Suprapubic skin (tissue), 4 donors: ENCODE results near the gene AUTS2. TPM values are rescaled to one million over a fixed set of nuclear protein-coding genes. Genes with fewer than 3 reads are reported as not detected.

ENCODE experiments used
- DNase-seq, 2 donors: peaks; one replicate each; pipeline ENCODE4 v3.0.0-alpha.2; 2019; ENCODE audit warnings: low spot score in 2 of 2
- H3K27ac ChIP-seq: fragments of 200-600 bp; sonication (generic); one replicate; pipeline ENCODE4 v1.5.1; 2019
- H3K27me3 ChIP-seq: fragments of 200-600 bp; sonication (generic); one replicate; pipeline ENCODE4 v1.5.1; 2019
- H3K36me3 ChIP-seq: fragments of 200-600 bp; sonication (generic); one replicate; pipeline ENCODE4 v1.5.1; 2019
- H3K4me1 ChIP-seq: fragments of 200-600 bp; sonication (generic); one replicate; pipeline ENCODE4 v1.5.1; 2019
- H3K4me3 ChIP-seq: fragments of 200-600 bp; sonication (generic); one replicate; pipeline ENCODE4 v1.5.1; 2019; ENCODE audit warnings: mild to moderate bottlenecking
- H3K9me3 ChIP-seq: fragments of 200-600 bp; sonication (generic); one replicate; pipeline ENCODE4 v1.5.1; 2019
- CTCF ChIP-seq, 2 donors: fragments of 200-600 bp in 1 of 2; fragments of 450-650 bp in 1 of 2; sonication (generic) in 1 of 2; IDR thresholded peaks; one replicate each; pipeline ENCODE4 v1.5.1; 2016 to 2019; ENCODE audit warnings: antibody characterized with exemption in 2 of 2, mild to moderate bottlenecking in 1 of 2, moderate library complexity in 1 of 2
- EP300 ChIP-seq: sonication (generic); formaldehyde crosslinking; IDR thresholded peaks from one replicate; pipeline ENCODE4 v1.6.1; 2017; ENCODE audit warnings: antibody characterized with exemption
- POLR2A ChIP-seq, 2 donors: fragments of 450-650 bp; IDR thresholded peaks; one replicate each; pipeline ENCODE4 v1.6.1; 2017; ENCODE audit warnings: antibody characterized with exemption in 2 of 2, mild to moderate bottlenecking in 2 of 2, moderate library complexity in 2 of 2
- POLR2AphosphoS5 ChIP-seq, 3 donors: sonication (generic); formaldehyde crosslinking; IDR thresholded peaks; one replicate each; pipeline ENCODE4 v1.6.1; 2017; ENCODE audit warnings: antibody characterized with exemption in 3 of 3
- WGBS: methylation state at CpG from one replicate; pipeline ENCODE4 v1.1.5; 2018; 5-methylcytosine and 5-hydroxymethylcytosine counted together
- total RNA-seq, 4 donors: library from RNA; depleted of rRNA; stranded (reverse); fragments of >200 nt; gene quantifications; one replicate each; pipeline ENCODE4 v1.1.0, GENCODE V29; 2016

The AUTS2 gene
- total RNA-seq, 4 donors from 2014 or later: 31.0 to 102 (median 56.4) TPM

- no peaks in the 10 kb centered on the region for H3K27me3 ChIP-seq
- no peaks in the 10 kb centered on the region for H3K4me1 ChIP-seq
- H3K36me3 ChIP-seq: no peaks in the 10 kb centered on the region
- no peaks in the 10 kb centered on the region for H3K9me3 ChIP-seq
- no peak for DNase-seq
- H3K27ac ChIP-seq: no peak overlapping the region
- H3K4me3 ChIP-seq: no peak overlapping the region
- no peak for TF ChIP-seq POLR2AphosphoS5 (IDR thresholded peaks at IDR 0.05)
- no peak for TF ChIP-seq POLR2A (IDR thresholded peaks at IDR 0.05)
- no peak for TF ChIP-seq EP300
- no peak for TF ChIP-seq CTCF (IDR thresholded peaks at IDR 0.05)
- 80% methylated on average over 4 of the region's 4 CpGs for WGBS
These were observed 959.1 kb downstream of the AUTS2 start for GRCh38 chr7:70557338-70557737.

- Histone ChIP-seq H3K27ac (no peak overlapping the region), H3K4me3 (no peak overlapping the region), H3K36me3 (no peaks in the 10 kb centered on the region), H3K27me3 (no peaks in the 10 kb centered on the region), H3K4me1 (no peaks in the 10 kb centered on the region), H3K9me3 (no peaks in the 10 kb centered on the region)
- no peak for DNase-seq
- no peak for TF ChIP-seq POLR2A (IDR thresholded peaks at IDR 0.05)
- no peak for TF ChIP-seq EP300
- TF ChIP-seq POLR2AphosphoS5 (IDR thresholded peaks at IDR 0.05): no peak
- TF ChIP-seq CTCF (IDR thresholded peaks at IDR 0.05): no peak
- WGBS: 98% methylated on average over 5 of the region's 5 CpGs
These were observed 961.5 kb downstream of the AUTS2 start for GRCh38 chr7:70559815-70560214.

- no peaks in the 10 kb centered on the region for H3K4me1 ChIP-seq
- no peak for DNase-seq
- WGBS: 92% methylated on average over 2 of the region's 2 CpGs
- TF ChIP-seq CTCF (IDR thresholded peaks at IDR 0.05): no peak
- no peak for TF ChIP-seq POLR2A (IDR thresholded peaks at IDR 0.05)
- no peak for TF ChIP-seq POLR2AphosphoS5 (IDR thresholded peaks at IDR 0.05)
- TF ChIP-seq EP300: no peak
- H3K27ac ChIP-seq: no peak overlapping the region
- H3K36me3 ChIP-seq: no peaks in the 10 kb centered on the region
- no peaks in the 10 kb centered on the region for H3K27me3 ChIP-seq
- H3K4me3 ChIP-seq: no peak overlapping the region
- H3K9me3 ChIP-seq: no peaks in the 10 kb centered on the region
These were observed 965.7 kb downstream of the AUTS2 start for GRCh38 chr7:70563960-70564359.

- WGBS: 81% methylated on average over 4 of the region's 4 CpGs
- no peak overlapping the region for H3K4me3 ChIP-seq
- no peaks in the 10 kb centered on the region for H3K27me3 ChIP-seq
- no peaks in the 10 kb centered on the region for H3K4me1 ChIP-seq
- H3K27ac ChIP-seq: no peak overlapping the region
- DNase-seq: no peak
- no peaks in the 10 kb centered on the region for H3K9me3 ChIP-seq
- H3K36me3 ChIP-seq: no peaks in the 10 kb centered on the region
- TF ChIP-seq EP300: no peak
- no peak for TF ChIP-seq POLR2A (IDR thresholded peaks at IDR 0.05)
- TF ChIP-seq POLR2AphosphoS5 (IDR thresholded peaks at IDR 0.05): no peak
- TF ChIP-seq CTCF (IDR thresholded peaks at IDR 0.05): no peak
These were observed 967.6 kb downstream of the AUTS2 start for GRCh38 chr7:70565721-70566370.

GRCh38 chr7:70566671-70567070 lies 968.4 kb downstream of the AUTS2 start:
- Histone ChIP-seq H3K4me1 (no peaks in the 10 kb centered on the region), H3K27ac (no peak overlapping the region), H3K36me3 (no peaks in the 10 kb centered on the region), H3K4me3 (no peak overlapping the region), H3K9me3 (no peaks in the 10 kb centered on the region), H3K27me3 (no peaks in the 10 kb centered on the region)
- whole genome bisulfite sequencing: 74% methylated on average over 3 of the region's 3 CpGs
- no peak for DNase-seq
- TF ChIP-seq POLR2AphosphoS5 (IDR thresholded peaks at IDR 0.05): no peak
- TF ChIP-seq EP300: no peak
- TF ChIP-seq POLR2A (IDR thresholded peaks at IDR 0.05): no peak
- TF ChIP-seq CTCF (IDR thresholded peaks at IDR 0.05): no peak
